IPS DF 4.7 (cell line): ENCODE data around the gene MAN2A1.

ENCODE experiments used
- DNase-seq: peaks from one replicate; pipeline ENCODE4 v3.0.0-alpha.2; 2013; ENCODE audit warnings: low spot score; ENCODE audit errors: extremely low read depth

MAN2A1 gene

DNA sequence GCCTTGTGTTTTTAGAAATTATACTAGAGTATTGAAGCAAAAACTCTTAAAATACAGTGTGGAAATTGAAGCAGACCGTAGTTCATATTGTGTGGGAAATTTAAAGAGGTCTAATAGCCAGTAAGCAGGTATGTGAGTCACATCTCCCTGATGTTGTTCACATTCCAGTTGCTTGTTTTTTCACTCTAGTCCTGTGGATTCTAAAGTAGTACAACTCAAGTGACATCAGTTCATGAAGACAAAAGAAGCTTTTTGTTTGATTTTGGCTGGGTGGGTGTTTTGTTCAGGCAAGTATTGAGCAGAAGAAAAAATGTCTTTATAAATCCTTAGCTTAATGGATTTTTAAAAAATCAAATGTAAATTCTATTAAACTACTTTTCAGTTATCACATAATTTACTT lies 216.2 kb downstream of the MAN2A1 start:
- DNase-seq = no peak

- no peak for DNase-seq
These were observed 217.5 kb downstream of the MAN2A1 start for GRCh38 chr5:109907189-109907588.

DNA sequence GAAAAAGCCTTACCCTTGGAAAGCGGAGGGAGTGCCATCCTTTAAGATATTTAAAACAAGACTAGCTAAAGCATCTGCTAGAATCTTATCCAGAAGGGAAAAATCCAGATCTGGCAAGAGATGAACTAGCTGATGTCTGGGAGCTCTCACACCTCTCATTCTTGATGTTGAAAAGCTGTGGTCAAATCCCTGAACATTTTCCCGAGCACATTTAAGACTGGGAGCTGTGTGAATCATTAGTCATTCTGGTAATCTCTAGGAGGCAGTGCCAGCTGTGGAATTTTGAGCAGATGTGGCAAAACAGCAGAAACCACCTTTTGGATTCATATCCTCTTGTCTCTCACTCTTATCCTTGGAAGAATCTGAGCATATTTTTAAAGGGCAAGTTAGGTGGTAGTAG lies 218.0 kb downstream of the MAN2A1 start:
- DNase-seq = no peak

DNA sequence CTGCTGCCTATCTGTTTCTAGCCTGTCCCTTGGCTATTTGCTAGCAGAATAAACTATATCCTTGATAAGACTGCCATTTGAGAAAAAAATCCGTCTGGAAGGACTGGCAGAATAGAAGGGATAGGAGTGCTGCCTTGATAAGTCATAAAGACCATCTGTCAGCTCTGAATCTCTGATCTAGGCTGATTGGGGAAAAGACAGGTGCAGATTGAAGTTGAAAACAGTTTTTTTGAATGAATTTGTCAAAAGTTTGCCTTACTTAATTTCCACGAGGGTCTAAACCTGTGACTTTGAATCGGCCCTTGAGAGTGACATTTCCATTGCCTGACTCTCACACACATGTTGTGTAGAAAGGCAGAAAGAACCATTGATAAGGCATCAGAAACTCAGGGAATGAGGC lies 218.6 kb downstream of the MAN2A1 start:
- no peak for DNase-seq

DNA sequence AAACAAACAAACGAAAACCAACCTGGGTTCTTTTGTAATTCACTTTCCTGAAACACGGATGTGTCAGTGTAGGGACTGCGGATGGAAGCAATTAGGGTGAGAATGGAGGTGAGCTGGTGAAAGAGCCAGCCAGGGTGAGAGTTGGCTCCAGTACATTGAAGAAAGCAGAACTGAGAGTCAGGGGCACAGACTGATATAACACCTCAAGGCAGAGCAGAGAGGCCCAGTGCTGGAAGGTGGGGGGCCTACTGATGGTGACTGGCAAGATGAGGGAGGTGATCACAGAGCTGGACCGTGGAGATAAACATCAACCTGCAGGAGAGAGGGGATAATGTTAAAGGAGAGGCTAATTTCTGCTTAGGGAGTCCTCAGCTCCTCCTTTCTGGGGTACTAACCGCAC lies 221.1 kb downstream of the MAN2A1 start:
- DNase-seq = no peak

GRCh38 chr5:109911731-109912130 lies 222.0 kb downstream of the MAN2A1 start:
- DNase-seq = no peak

- DNase-seq = no peak
These were observed 225.2 kb downstream of the MAN2A1 start for GRCh38 chr5:109914906-109915305.

- DNase-seq = no peak
These were observed 226.9 kb downstream of the MAN2A1 start for GRCh38 chr5:109916481-109917153.
